Midbrain (tissue), 1 donor: ENCODE measurements around the gene MYO1E.
"Not testable (repeated sequence)": the region's sequence is repeated elsewhere in the genome, so short reads cannot be mapped to it uniquely, and the experiment has no call there.

ENCODE experiments used
- DNase-seq: peaks from one replicate; lab custom pipeline; 2025; lab: John Stamatoyannopoulos, UW

The MYO1E gene

DNA sequence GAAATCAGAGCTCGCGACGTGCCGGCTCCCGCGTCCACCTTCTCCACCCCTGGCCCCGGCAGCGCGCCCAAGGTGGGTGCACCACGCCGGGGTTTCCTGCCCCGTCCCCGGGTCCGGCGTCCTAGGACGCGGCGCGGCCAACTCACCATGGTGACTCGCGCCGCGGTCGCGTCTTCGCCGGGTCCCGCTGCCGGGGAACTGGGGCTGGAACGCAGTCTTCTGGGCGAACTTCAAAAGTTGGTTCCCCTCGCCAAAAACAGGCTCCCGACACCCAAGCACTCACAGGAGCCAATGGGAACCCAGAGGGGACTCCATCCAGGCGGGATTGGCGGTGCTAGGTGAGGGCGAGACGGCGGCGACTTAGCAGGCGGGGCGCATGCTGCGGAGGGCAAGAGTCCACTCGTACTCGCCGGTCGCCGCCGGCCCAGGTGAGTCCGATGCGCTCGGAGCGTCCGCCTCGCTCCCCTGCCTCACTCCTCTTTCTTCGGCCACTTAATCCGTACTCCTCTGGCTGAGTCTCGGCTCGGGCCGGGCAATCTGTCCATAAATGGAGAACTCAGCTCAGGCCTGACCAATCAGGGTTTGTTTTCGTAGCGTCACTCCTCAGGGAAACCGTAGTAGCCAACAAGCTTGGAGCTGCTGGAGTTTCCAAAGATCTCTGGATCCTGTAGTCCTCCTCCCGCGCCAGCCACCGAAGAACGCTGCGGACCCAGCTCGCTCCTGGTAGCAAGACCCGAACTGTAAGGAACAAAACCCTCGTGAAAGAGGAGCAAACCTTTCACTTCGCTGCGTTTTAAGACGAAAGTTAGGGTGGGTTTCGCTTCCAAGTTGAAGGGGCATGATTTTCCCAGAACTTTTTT is at the start of gene MYO1E:
TSS of gene MYO1E (minus strand) at position 520 of the 860 bp plus-strand sequence. CDS start at position 149, 371 bp downstream.
- peak; percentile 95 for DNase-seq

DNA sequence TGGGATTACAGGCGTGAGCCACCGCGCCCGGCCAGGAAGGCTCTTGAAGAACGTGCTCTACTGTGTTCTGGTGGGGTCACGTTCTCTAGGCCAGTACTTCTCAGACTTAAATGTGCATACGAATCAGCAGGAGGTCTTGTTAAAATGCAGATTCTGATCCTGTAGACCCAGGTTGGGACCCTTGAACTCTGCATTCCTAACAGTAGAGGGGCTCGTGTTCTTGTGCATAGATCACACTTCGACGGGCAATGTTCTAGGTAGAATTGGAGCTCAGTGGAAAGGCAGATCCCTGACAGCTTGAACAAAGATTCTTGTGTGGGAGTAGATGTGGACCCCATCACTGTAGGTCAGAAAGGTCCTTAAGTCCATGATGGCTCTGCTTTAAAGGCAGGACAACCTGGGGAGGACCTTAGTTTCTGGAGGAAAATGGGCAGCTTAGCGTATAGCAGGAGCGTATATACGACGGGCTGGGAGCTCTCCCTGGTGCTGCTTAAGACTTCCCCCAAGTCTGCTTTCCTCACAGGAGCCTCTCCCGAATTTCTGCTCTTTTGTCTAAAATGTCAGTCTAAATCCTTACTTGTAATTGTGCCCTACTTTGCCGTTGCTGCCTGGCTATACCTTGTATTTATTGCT is 48.4 kb upstream of the MYO1E start:
- no peak for DNase-seq

DNA sequence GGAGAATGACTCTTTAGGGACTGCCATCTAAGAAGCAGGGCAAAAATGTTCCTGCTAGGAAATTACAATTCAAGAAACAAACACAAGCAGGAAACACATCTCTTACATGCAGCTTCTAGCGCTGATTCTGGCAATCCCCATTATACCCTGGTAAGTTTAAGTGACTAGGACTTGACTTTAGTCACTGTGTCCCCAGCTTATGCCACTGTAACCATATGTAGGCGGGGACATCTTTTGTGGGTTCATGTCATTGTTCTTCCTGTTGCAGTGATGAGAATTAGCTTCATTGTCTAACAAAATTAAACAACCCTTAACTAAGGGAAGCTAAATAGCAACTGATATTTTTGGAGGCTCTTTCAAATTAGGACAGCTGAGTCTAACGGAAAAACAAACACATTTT is 47.4 kb upstream of the MYO1E start:
- no peak for DNase-seq

DNA sequence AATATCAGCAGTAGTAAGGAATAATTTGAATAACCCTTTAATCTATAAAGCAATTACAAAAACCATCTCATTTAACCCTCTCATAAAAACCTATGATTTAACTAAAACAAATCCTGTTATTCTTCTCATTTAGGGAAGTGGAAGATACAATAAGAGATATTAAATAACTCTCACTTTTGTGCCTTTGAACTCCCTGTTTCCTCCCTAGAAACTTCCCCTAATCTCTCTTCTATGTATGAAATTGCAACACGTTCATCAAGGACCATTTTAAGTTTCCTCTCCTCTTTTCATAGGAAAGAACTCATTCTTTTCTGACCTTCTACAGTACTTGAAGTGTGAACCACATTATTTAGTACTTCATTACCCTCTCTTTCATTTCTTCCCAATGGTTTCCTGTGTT is 46.5 kb upstream of the MYO1E start:
- DNase-seq = no peak

DNA sequence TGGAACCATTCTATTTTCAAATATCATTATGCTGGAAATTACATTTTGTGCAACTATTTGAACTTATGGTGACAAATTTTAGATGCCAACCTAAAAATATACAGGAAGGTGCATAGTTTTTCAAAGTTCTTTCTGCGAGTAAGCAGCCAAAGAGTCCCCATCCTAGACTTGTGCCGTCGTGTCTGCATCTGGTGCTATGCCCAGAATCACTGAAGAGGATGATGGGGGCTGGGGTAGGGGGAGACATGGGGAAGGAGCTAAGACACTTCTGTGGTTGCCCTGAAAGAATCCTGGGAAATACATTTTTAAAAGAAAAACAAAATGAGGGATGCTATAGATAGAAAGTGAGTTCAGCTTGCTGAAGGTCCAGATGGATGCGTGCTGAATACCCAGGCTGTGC is 44.1 kb upstream of the MYO1E start:
- DNase-seq = no peak

DNA sequence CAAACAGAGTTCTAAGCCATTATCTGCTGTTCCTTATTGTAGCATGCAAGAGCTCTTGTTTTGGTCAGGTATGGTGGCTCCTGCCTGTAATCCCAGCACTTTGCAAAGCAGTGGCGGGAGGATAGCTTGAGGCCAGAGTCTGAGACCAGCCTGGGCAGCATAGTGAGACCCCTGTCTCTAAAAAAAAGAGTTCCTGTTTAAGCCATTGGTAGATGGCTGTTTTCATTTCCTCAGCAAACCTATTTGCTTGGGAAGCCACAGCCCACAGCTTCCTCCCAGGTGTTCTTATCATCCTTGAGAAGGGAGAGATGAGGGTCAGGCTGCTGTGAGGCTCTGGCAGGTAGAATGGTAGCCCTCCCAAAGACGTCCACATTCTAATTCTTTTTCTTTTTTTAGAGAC is 40.9 kb upstream of the MYO1E start:
- DNase-seq = no peak

DNA sequence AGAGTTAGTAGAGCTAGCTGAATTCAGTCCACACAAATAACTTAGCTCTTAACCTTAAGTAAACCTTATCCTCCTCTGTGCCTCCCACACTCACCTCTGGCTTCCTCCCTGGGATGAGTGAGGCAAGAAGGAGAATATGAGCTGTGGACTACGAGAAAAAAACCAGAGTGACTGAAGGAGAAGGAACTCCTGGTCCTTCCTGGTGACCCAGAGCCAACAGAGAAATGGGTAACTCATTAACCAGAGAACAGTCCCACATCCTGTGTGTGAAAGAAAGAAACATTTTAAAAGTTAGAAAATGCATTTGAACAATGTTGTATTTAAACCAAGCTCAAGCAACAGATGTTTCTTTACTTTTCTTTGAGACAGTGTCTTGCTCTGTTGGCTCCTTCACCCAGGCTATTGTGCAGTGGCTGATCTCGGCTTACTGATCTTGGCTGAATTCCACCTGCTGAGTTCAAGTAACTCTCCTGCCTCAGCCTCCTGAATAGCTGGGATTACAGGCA is 37.8 kb upstream of the MYO1E start:
- no peak for DNase-seq

DNA sequence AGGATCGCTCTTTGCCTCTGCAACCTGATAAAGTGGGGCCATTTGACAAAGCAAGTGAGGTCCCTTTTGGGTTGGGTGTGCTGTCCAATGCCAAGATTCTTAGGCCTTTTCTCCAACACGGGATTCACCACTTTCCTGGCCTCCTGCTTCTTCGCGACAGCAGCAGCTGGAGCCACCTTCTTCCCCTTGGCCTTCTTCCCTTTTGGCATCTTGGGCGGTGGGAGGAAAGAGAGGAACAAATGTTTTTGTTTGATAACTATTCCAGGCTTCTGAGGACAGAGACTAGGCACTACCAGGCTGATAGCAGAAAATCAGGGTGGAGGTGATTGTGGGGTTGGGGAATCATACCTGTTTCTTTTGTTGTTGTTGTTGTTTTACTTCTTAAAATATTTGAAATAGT is 35.3 kb upstream of the MYO1E start:
- no peak for DNase-seq

DNA sequence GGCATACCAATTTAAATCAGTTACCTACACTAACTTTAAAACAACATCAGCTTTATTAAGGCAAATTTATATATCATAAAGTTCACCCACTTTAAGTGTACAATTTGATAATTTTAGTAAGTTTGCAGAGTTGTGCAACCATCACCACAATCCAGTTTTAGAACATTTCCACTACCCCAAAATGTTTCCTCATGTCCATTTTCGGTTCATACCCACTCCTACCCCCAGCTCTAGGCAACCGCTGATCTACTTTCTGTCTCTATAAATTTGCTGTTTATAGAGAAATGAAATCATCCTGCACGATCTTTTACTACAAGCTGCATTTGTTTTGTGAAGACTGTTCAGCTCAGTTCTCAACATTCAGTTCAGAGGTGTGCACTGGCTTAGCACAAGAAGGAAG is 33.8 kb upstream of the MYO1E start:
- DNase-seq = no peak

DNA sequence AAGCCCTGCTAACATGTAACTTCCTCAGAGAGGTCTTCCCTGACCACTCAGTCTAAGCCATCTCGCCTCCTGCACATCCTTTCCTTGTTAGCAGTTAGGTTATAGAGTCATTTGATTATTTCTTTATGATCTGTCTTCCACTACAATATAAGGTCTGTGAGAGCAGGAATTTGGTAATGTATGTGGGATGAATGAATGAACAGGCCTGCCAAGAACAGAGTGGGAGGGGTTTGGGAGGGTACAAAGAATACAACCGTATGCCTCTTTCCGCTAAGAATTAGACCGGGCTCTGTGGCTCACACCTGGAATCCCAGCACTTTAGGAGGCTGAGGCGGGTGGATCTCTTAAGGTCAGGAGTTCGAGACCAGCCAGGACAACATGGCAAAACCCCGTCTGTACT is 32.4 kb upstream of the MYO1E start:
- DNase-seq = no peak

DNA sequence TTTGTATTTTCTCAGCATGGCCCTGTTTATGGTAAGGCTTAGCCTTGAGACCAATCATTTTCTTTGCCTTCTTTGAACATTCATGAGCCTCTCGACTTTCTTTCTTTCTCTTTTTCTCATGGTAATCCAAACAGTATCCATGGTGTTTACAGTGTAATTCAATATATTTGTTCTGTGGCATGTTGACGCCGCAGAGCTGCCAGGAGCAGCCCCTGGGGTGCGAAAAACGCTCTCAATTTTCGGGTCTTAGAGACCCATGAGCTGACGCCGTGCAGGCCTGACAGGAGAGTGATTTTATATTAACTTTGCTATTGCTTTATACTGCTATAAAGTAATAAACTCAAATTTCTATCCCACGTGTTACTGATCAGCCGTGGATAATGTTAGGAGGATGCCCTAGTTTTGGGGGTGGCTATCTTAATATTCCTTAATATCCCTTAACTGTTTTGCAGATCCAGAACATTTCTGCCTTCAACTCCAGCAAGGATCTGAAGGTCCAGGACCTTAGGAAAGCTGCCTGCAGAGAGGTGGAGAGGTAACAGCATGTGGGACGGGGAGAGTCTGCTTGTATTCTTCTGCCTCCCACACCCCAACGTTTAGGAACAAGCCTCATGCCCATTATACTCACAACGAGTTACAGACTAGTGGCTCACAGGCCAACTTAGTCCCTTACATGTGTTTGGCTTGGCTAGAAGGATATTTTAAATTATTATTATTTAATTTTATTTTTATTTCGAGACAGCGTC is 29.3 kb upstream of the MYO1E start:
- no peak for DNase-seq

DNA sequence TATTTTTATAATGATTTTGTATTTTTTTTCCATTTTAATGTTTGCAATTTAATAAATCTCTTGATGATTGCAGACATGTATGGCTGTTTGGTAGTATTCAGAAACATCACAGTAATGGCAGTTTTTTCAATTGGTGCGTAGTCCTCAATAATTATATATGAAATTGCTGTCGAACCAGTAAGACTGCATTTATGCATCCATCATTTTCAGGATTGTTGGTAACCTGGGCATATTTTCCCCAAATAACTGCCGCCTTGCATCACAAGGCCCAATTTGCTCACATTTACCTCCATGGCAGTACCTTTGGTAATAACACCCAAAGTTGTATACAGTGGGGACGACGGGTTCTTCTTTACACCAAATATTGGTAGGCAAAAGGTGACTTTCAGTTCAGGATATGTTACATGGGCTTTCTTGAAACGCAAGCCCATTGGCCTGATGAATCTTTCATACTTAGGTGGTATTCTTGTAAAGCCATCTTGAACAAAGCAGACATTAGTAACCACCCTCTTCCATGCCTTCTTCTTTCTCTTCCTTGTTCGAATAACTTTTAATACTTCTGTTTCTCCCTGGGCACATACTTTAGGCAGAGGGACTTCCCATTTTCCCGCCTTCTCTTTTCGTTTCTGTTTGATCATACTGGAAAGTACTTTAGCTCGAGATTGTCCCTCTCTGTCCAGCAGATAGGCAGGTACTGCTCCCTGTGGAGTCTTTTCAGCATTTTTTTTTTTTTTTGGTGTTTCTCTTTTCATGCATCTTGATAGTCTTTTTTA is 28.6 kb upstream of the MYO1E start:
- DNase-seq = not testable (repeated sequence)

DNA sequence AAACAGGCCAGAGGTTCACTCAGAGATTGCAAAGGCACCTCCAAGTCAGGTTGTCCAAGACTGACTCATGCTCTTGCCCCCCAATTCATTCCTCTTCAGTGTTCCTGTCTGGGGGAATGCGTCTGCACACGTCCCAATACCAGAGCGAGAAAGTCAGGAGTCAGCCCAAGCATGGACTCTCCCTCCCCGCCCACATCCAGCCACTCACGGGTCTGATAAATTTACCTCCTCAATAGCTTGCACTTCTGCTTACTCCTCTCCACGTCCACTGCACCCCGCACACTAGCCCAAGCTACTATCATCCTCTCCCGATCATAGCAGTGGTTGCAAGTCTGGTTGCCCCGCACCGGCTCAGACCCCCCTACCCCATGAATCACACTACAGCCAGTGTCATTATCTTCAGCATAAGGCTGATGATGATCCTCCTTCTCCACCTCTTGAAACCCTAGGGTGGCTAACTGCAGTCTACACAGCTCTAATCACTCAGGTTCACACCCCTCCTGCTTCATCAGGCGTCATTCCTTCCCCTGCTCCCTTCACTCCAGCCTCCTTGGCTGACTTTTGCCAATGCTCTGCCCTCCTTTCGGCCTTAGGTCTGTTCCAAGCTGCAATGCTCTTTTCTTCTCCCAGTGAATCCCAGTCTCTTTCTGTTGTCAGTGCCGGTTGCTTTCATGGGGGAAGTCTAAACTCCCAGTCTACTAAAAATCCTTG is 27.6 kb upstream of the MYO1E start:
- DNase-seq = no peak

DNA sequence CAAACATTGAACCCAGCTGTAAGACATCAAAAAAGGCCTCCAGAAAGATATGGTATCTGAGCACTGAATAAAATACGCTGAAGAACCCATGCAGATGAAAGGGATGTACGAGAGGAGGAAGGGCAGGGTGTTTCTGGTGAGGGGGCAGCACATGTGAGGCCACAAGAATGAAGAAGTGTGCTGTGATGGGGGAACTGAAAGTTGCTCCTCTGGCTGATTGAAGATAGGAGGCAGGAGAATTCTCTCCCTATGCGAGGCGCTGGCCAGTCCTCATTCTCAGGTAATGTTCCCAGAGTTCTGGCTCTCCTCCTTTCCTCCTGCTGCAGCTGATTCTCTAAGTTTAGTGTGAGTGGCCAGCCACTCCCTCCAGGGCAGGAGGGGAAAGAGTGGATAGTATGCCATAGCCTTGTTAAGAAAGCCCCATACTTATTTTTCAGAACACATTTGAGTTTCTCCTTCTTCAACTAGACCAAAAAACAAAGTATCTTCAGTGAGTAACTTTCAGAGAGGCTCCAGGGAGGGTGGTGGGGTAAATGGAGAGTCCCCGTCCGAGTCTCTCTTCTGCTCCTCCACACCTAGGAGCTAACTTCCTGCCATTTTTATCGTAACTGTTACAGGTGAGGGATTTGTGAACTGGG is 26.9 kb upstream of the MYO1E start:
- DNase-seq = peak; percentile 13

DNA sequence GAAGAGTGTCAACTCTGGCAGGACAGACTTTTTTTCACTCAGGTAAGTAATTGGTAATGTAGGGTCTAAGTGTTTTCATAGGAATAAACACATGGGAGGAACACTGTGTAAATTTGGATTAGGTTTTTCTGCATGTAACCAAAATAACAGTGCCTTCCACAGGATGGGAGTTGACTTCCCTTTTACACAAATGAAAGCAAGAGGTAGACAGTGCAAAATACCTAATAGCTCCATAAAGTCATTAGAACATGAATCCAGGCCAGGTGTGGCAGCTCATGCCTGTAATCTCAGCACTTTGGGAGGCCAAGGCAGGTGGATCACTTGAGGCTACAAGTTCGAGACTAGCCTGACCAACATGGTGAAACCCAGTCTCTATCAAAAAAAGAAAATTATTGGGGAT is 25.5 kb upstream of the MYO1E start:
- DNase-seq = no peak

DNA sequence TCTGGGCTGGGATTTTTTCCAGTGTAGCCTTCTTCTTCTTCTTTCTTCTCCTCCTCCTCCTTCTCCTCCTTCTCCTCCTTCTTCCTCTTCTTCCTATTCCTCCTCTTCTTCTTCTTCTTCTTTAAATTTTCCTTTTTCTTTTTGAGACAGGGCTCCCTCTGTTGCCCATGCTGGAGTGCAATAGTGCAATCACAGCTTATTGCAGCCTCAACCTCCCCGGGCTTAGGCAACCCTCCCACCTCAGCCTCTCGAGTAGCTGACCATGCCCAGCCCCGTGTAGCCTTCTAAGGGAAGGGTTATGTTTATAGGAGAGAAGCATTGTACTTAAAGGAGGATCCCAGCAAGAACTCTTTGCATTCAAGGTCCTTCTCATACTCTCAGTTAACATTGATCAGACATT is 24.0 kb upstream of the MYO1E start:
- no peak for DNase-seq

DNA sequence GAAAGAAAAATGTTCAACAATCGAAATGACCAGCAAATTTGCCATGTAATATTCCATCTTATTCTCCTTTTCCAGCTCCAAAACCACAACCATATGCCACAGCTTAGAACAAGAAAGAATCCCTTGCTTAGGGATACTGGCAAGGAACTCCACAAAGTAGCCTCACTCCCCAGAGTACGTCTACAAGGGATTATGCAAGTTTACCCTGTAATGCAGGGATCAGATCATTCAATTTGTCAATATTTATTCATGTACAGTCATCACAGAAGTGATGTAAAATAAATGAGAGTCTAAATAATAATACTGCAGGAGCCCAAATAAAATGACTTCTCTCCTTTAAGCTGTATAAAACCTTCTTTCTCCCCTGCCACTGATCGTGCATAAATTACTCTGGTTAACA is 23.5 kb upstream of the MYO1E start:
- DNase-seq = no peak

DNA sequence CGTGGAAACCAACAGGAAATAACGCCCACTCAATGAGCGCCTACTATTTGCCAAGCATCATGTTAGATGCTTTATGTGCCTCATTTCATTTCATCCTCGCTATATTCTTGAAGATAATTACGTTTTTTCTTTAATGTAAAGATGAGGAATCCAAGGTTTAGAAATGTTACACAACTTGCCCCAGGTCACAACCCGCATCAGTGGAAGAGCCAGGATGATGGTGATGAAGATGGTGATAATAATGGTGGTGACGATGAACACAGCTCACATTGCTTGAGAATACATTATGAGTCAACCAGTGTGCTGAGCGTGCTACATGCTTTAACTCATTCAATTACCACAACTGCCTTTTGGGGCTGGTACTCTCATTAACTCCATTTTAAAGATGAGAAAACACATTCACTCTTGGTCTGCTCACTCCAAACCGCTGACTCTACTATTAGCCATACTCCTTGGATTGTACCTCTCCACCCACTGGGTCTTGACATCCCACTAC is 21.5 kb upstream of the MYO1E start:
- no peak for DNase-seq

DNA sequence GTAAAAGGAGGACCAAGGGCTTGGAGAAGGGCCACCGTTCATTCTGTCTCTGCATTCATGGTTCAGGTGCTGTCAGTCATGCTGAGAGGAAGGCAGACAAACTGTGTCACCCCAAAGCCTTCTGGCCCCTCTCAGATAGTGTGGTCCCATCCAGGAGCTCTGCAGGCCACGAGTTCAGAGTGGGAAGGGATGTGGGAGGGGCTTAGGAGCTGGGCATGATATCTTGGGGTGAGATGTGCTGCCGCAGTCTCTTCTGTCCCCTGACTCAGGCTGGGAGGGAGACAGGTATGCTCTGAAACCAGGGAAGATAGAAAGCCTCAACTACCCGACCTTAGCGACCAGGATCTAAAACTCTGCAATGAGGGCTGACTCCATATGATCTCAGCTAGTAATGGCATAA is 19.6 kb upstream of the MYO1E start:
- DNase-seq = no peak

DNA sequence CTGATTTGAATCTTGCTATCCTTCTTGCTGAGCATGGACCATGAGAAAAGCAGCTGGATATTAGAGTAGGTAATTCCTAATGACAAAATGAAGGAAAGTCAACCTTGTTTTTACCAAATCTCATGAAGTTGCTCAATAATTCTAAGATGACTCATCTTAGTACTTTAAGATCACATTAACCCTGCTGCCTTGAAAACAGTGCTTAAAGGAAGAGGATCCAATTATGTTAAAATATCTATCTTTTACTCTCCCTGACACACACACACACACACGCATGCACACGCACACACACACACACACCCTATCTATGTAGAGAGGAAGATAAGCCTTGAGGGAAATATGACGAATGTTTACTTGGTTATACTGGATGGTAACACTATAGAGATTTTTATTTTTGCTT is 16.0 kb upstream of the MYO1E start:
- no peak for DNase-seq
